ENCODE results near the gene UQCC3.
A peak's percentile ranks its signal among the peaks of the same experiment; 100 is the strongest.
"Not testable (repeated sequence)": the region's sequence is repeated elsewhere in the genome, so short reads cannot be mapped to it uniquely, and the experiment has no call there.

The UQCC3 gene

DNA sequence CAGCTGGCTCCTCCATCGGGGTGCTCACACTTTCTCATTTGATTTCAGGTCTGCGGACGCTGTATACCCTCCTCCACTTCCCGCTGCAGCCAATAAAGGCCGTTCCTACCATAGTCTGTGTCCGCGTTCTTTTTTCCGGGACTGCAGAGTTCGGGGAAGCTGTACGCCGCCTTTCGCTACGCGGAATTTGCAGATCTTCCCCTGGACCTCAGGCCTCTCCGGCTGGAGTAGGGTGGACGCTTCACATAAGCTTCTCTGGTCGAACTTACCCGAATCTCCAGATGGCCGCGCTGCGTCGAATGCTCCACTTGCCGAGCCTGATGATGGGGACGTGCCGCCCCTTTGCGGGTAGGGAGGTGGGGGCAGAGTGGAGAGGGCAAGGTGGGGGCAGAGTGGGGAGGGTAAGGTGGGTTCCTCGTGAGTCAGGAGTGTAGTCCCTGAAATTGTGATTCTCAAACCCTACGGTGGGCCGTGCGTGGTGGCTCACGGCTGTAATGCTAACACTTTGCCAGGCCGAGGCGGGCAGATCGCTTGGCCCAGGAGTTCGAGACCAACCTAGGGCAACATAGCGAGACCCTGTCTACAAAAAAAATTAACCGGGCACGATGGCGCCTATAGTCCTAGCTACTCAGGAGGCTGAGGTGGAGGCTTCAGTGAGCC lies 5.7 kb upstream of the UQCC3 start:
- 3 to 4% methylated on average over 39 of the region's 39 CpGs for WGBS, 2 experiments
- Histone ChIP-seq H3K36me3 (ENCODE audit: control insufficient read depth, insufficient read depth, low read length) (peaks cover 8% of the 10 kb centered on the region), H3K4me1 (ENCODE audit: control insufficient read depth, insufficient read depth, low read length) (peaks cover 14% of the 10 kb centered on the region), H3K27me3 (ENCODE audit: control insufficient read depth, insufficient read depth, low read length, poor library complexity, severe bottlenecking) (no peaks in the 10 kb centered on the region), H3K9me3 (ENCODE audit: control insufficient read depth, low read length) (no peaks in the 10 kb centered on the region), H3K27ac (ENCODE audit: insufficient read depth, low read depth, low read length, poor library complexity, severe bottlenecking) (peak overlapping the region; percentile 80), H3K4me3 (ENCODE audit: insufficient read depth, low read depth, low read length) (peak overlapping the region; percentile 97)

GRCh38 chr11:62666259-62666926 lies 5.1 kb upstream of the UQCC3 start:
- Histone ChIP-seq H3K4me1 (ENCODE audit: control insufficient read depth, insufficient read depth, low read length) (peaks cover 14% of the 10 kb centered on the region), H3K27me3 (ENCODE audit: control insufficient read depth, insufficient read depth, low read length, poor library complexity, severe bottlenecking) (no peaks in the 10 kb centered on the region), H3K27ac (ENCODE audit: insufficient read depth, low read depth, low read length, poor library complexity, severe bottlenecking) (no peak overlapping the region), H3K4me3 (ENCODE audit: insufficient read depth, low read depth, low read length) (peak overlapping the region; percentile 97), H3K9me3 (ENCODE audit: control insufficient read depth, low read length) (no peaks in the 10 kb centered on the region), H3K36me3 (ENCODE audit: control insufficient read depth, insufficient read depth, low read length) (peaks cover 8% of the 10 kb centered on the region)
- WGBS, 2 experiments, result 62 to 63% methylated on average over 16 of the region's 16 CpGs

- H3K27me3 ChIP-seq (ENCODE audit: control insufficient read depth, insufficient read depth, low read length, poor library complexity, severe bottlenecking), result no peaks in the 10 kb centered on the region
- 87 to 98% methylated on average over 2 of the region's 2 CpGs for WGBS, 2 experiments
- peaks cover 8% of the 10 kb centered on the region for H3K36me3 ChIP-seq (ENCODE audit: control insufficient read depth, insufficient read depth, low read length)
- H3K9me3 ChIP-seq (ENCODE audit: control insufficient read depth, low read length), result no peaks in the 10 kb centered on the region
- peaks cover 14% of the 10 kb centered on the region for H3K4me1 ChIP-seq (ENCODE audit: control insufficient read depth, insufficient read depth, low read length)
- no peak overlapping the region for H3K27ac ChIP-seq (ENCODE audit: insufficient read depth, low read depth, low read length, poor library complexity, severe bottlenecking)
- no peak overlapping the region for H3K4me3 ChIP-seq (ENCODE audit: insufficient read depth, low read depth, low read length)
These were observed 4.0 kb upstream of the UQCC3 start for GRCh38 chr11:62667460-62667859.

DNA sequence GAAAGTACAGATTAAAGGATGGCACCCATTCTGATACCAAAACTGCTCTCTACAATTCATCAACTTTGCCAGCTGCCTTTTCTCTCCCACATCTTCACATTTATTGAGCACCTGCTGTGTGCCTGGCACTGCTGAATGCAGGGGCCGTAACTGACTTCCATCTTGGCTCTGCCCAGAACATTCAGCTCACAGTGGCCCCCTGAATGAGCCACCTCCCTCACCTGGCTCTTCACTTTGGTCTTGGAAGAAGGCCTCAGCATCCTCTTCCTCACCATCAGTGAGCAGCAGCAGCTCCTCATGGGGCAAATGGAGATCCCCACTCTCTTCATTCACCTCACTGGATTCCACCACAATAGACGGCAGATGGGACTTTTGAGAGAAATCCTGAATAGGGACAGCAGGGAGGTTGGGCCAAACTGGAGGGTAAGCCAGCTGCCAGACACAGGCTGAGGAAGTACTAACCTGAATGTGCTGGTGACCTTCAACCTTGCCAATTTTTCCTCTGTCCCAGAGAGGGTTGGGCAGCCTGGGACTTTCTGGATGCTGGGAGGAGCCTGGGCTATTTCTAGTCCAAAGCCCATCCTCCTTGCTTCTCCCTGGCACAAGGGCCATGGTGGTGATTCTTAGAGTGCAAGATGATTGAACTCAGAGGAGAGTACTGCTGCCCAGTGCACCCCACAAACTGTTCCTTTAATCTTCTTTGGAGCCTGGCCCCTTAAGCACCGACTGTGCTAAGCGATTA lies 1.9 kb upstream of the UQCC3 start:
- H3K36me3 ChIP-seq (ENCODE audit: control insufficient read depth, insufficient read depth, low read length), result peaks cover 10% of the 10 kb centered on the region
- H3K4me3 ChIP-seq (ENCODE audit: insufficient read depth, low read depth, low read length), result no peak overlapping the region
- no peak overlapping the region for H3K27ac ChIP-seq (ENCODE audit: insufficient read depth, low read depth, low read length, poor library complexity, severe bottlenecking)
- H3K27me3 ChIP-seq (ENCODE audit: control insufficient read depth, insufficient read depth, low read length, poor library complexity, severe bottlenecking), result no peaks in the 10 kb centered on the region
- peaks cover 14% of the 10 kb centered on the region for H3K4me1 ChIP-seq (ENCODE audit: control insufficient read depth, insufficient read depth, low read length)
- WGBS, 2 experiments, result 80 to 88% methylated on average over 4 of the region's 4 CpGs
- H3K9me3 ChIP-seq (ENCODE audit: control insufficient read depth, low read length), result no peaks in the 10 kb centered on the region

DNA sequence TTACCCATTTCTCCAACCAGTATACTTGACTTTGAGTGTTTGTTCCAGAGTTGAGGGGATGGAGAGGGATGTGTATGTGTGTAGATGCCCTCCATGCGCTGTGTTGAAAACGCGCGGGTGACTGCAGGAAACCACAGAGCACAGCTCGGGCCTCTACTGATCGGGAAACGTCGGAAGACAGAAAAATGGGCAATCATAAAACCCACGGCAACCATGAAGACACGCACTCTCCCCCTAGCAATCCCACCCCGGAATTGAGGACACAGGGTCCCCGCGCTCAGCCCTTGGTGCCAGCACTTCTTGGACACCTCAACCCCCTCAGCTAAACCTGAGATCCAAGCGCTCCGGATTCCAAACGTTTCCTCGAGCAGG lies 251 bp upstream of the UQCC3 start:
- Histone ChIP-seq H3K27me3 (ENCODE audit: control insufficient read depth, insufficient read depth, low read length, poor library complexity, severe bottlenecking) (no peaks in the 10 kb centered on the region), H3K36me3 (ENCODE audit: control insufficient read depth, insufficient read depth, low read length) (peaks cover 11% of the 10 kb centered on the region), H3K4me1 (ENCODE audit: control insufficient read depth, insufficient read depth, low read length) (peaks cover 12% of the 10 kb centered on the region), H3K4me3 (ENCODE audit: insufficient read depth, low read depth, low read length) (peak overlapping the region; percentile 88), H3K27ac (ENCODE audit: insufficient read depth, low read depth, low read length, poor library complexity, severe bottlenecking) (peak overlapping the region; percentile 75), H3K9me3 (ENCODE audit: control insufficient read depth, low read length) (no peaks in the 10 kb centered on the region)
- WGBS, 2 experiments, result 3 to 4% methylated on average over 17 of the region's 17 CpGs

GRCh38 chr11:62673196-62673525 lies 1.7 kb downstream of the UQCC3 start:
- H3K27ac ChIP-seq (ENCODE audit: insufficient read depth, low read depth, low read length, poor library complexity, severe bottlenecking), result no peak overlapping the region
- 97 to 98% methylated on average over 2 of the region's 2 CpGs for WGBS, 2 experiments

GRCh38 chr11:62675415-62675814 lies 3.9 kb downstream of the UQCC3 start:
- not testable (repeated sequence) for H3K9me3 ChIP-seq (ENCODE audit: control insufficient read depth, low read length); H3K27ac ChIP-seq (ENCODE audit: insufficient read depth, low read depth, low read length, poor library complexity, severe bottlenecking); H3K27me3 ChIP-seq (ENCODE audit: control insufficient read depth, insufficient read depth, low read length, poor library complexity, severe bottlenecking); H3K4me3 ChIP-seq (ENCODE audit: insufficient read depth, low read depth, low read length)
- WGBS, 2 experiments, result 96% methylated on average over 10 of the region's 10 CpGs
- H3K36me3 ChIP-seq (ENCODE audit: control insufficient read depth, insufficient read depth, low read length), result peaks cover 12% of the 10 kb centered on the region
- H3K4me1 ChIP-seq (ENCODE audit: control insufficient read depth, insufficient read depth, low read length), result peaks cover 11% of the 10 kb centered on the region

More at GRCh38 chr11:62673196-62673525, 1.7 kb downstream of the UQCC3 start:
- Histone ChIP-seq H3K4me3 (ENCODE audit: insufficient read depth, low read depth, low read length) (peak overlapping the region; percentile 4), H3K36me3 (ENCODE audit: control insufficient read depth, insufficient read depth, low read length) (peaks cover 12% of the 10 kb centered on the region), H3K27me3 (ENCODE audit: control insufficient read depth, insufficient read depth, low read length, poor library complexity, severe bottlenecking) (no peaks in the 10 kb centered on the region), H3K4me1 (ENCODE audit: control insufficient read depth, insufficient read depth, low read length) (peaks cover 10% of the 10 kb centered on the region), H3K9me3 (ENCODE audit: control insufficient read depth, low read length) (no peaks in the 10 kb centered on the region)

GRCh38 chr11:62676698-62677097 lies 5.2 kb downstream of the UQCC3 start:
- Histone ChIP-seq H3K9me3 (ENCODE audit: control insufficient read depth, low read length) (no peaks in the 10 kb centered on the region), H3K27me3 (ENCODE audit: control insufficient read depth, insufficient read depth, low read length, poor library complexity, severe bottlenecking) (no peaks in the 10 kb centered on the region), H3K4me1 (ENCODE audit: control insufficient read depth, insufficient read depth, low read length) (peaks cover 11% of the 10 kb centered on the region), H3K4me3 (ENCODE audit: insufficient read depth, low read depth, low read length) (no peak overlapping the region), H3K36me3 (ENCODE audit: control insufficient read depth, insufficient read depth, low read length) (peaks cover 12% of the 10 kb centered on the region), H3K27ac (ENCODE audit: insufficient read depth, low read depth, low read length, poor library complexity, severe bottlenecking) (no peak overlapping the region)
- WGBS, 2 experiments, result 89 to 91% methylated on average over 6 of the region's 6 CpGs

GRCh38 chr11:62677156-62677555 lies 5.7 kb downstream of the UQCC3 start:
- no peaks in the 10 kb centered on the region for H3K27me3 ChIP-seq (ENCODE audit: control insufficient read depth, insufficient read depth, low read length, poor library complexity, severe bottlenecking)
- peaks cover 11% of the 10 kb centered on the region for H3K4me1 ChIP-seq (ENCODE audit: control insufficient read depth, insufficient read depth, low read length)
- peaks cover 12% of the 10 kb centered on the region for H3K36me3 ChIP-seq (ENCODE audit: control insufficient read depth, insufficient read depth, low read length)
- no peak overlapping the region for H3K27ac ChIP-seq (ENCODE audit: insufficient read depth, low read depth, low read length, poor library complexity, severe bottlenecking)
- H3K9me3 ChIP-seq (ENCODE audit: control insufficient read depth, low read length), result no peaks in the 10 kb centered on the region
- WGBS, 2 experiments, result 89 to 93% methylated on average over 6 of the region's 6 CpGs
- no peak overlapping the region for H3K4me3 ChIP-seq (ENCODE audit: insufficient read depth, low read depth, low read length)

- no peak overlapping the region for H3K27ac ChIP-seq (ENCODE audit: insufficient read depth, low read depth, low read length, poor library complexity, severe bottlenecking)
- no peaks in the 10 kb centered on the region for H3K27me3 ChIP-seq (ENCODE audit: control insufficient read depth, insufficient read depth, low read length, poor library complexity, severe bottlenecking)
- WGBS, 2 experiments, result 92 to 94% methylated on average over 15 of the region's 15 CpGs
- no peaks in the 10 kb centered on the region for H3K9me3 ChIP-seq (ENCODE audit: control insufficient read depth, low read length)
- H3K4me1 ChIP-seq (ENCODE audit: control insufficient read depth, insufficient read depth, low read length), result peaks cover 11% of the 10 kb centered on the region
- H3K36me3 ChIP-seq (ENCODE audit: control insufficient read depth, insufficient read depth, low read length), result peaks cover 12% of the 10 kb centered on the region
- peak overlapping the region; percentile 99 for H3K4me3 ChIP-seq (ENCODE audit: insufficient read depth, low read depth, low read length)
These were observed 6.2 kb downstream of the UQCC3 start for GRCh38 chr11:62677714-62678113.
